GM12878 (cell line): Measurements from ENCODE around the gene UTP14A. TPM values are rescaled to one million over a fixed set of nuclear protein-coding genes. Genes with fewer than 3 reads are reported as not detected.

Source experiments
- BCL3 ChIP-seq: IDR thresholded peaks from 2 replicates; pipeline ENCODE4 v1.6.1; 2011; ENCODE audit warnings: borderline replicate concordance, low read depth, mild to moderate bottlenecking, moderate library complexity, low read length; ENCODE audit not compliant: insufficient read depth, poor library complexity, severe bottlenecking
- BCLAF1 ChIP-seq: fragments of 450-650 bp; IDR thresholded peaks from 2 replicates; pipeline ENCODE4 v1.6.1; 2017; ENCODE audit warnings: antibody characterized with exemption, mild to moderate bottlenecking, moderate library complexity
- CTCF ChIP-seq, 3 experiments: IDR thresholded peaks in 2 of 3; conservative IDR thresholded peaks in 1 of 3; 2 replicates each; pipeline ENCODE4 v1.5.1; 2011; ENCODE audit warnings: low read depth in 3 of 3, low read length in 3 of 3, mild to moderate bottlenecking in 3 of 3, control low read depth in 2 of 3, moderate library complexity in 2 of 3, inconsistent platforms in 1 of 3, mixed read lengths in 1 of 3; ENCODE audit not compliant: control insufficient read depth in 2 of 3, insufficient read depth in 1 of 3; ENCODE audit errors: extremely low read depth in 1 of 3
- CUX1 ChIP-seq: IDR thresholded peaks from 2 replicates; pipeline ENCODE4 v1.6.1; 2012; ENCODE audit warnings: improper control_type of control experiment, low read depth, low read length; ENCODE audit not compliant: insufficient replicate concordance
- GATAD2B ChIP-seq: fragments of 450-650 bp; conservative IDR thresholded peaks from 2 replicates; pipeline ENCODE4 v1.6.1; 2017; ENCODE audit warnings: low read depth, mild to moderate bottlenecking, moderate library complexity
- IKZF2 ChIP-seq, 2 experiments: fragments of 450-650 bp; IDR thresholded peaks; 2 replicates each; pipeline ENCODE4 v1.6.1; 2017; ENCODE audit warnings: mild to moderate bottlenecking in 2 of 2, moderate library complexity in 2 of 2
- LARP7 ChIP-seq: fragments of 450-650 bp; IDR thresholded peaks from 2 replicates; pipeline ENCODE4 v1.6.1; 2017; ENCODE audit warnings: mild to moderate bottlenecking
- MAX ChIP-seq: IDR thresholded peaks from 2 replicates; pipeline ENCODE4 v1.6.1; 2012; ENCODE audit warnings: low read depth, low read length, improper control_type of control experiment
- NFIC ChIP-seq: IDR thresholded peaks from 2 replicates; pipeline ENCODE4 v1.6.1; 2012; ENCODE audit warnings: low read depth, mild to moderate bottlenecking, inconsistent platforms, low read length, moderate library complexity
- NFYA ChIP-seq: IDR thresholded peaks from 2 replicates; pipeline ENCODE4 v1.6.1; 2011; ENCODE audit warnings: low read depth, mild to moderate bottlenecking, low read length, improper control_type of control experiment, borderline replicate concordance
- NR2F1 ChIP-seq: fragments of 450-650 bp; conservative IDR thresholded peaks from 2 replicates; pipeline ENCODE4 v1.6.1; 2017; ENCODE audit warnings: mild to moderate bottlenecking
- POLR2AphosphoS5 ChIP-seq: IDR thresholded peaks from 2 replicates; pipeline ENCODE4 v1.6.1; 2011; ENCODE audit warnings: mild to moderate bottlenecking, low read length, inconsistent platforms
- SIN3A ChIP-seq: IDR thresholded peaks from 2 replicates; pipeline ENCODE4 v1.6.1; 2012; ENCODE audit warnings: low read depth, low read length, improper control_type of control experiment
- STAT1 ChIP-seq: fragments of 450-650 bp; conservative IDR thresholded peaks from 2 replicates; pipeline ENCODE4 v1.6.1; 2014; ENCODE audit warnings: antibody characterized with exemption, mild to moderate bottlenecking
- ZBED1 ChIP-seq: IDR thresholded peaks from 2 replicates; pipeline ENCODE4 v1.6.1; 2016; ENCODE audit warnings: borderline replicate concordance
- polyA plus RNA-seq, 11 experiments: library from polyadenylated mRNA; depleted of rRNA in 4 of 11; unstranded in 6 of 11; stranded (reverse) in 5 of 11; fragments of >200 nt; fragmentation: Nextera tagmentation in 4 of 11; fragmentation: Illumina TruSeq in 1 of 11; extraction: Ambion mirVana in 4 of 11; extraction: Trizol in 1 of 11; gene quantifications; 1 replicate in 1 of 11; 2 replicates in 10 of 11; pipeline versions ENCODE4 v1.2.1 to v1.2.3, GENCODE V29; 2011 to 2016; ENCODE audit warnings: inconsistent platforms in 2 of 11, missing spikeins in 2 of 11, low read depth in 1 of 11
- total RNA-seq, 4 experiments: library from RNA; depleted of rRNA in 3 of 4; stranded (reverse); fragments of >200 nt in 3 of 4; fragmentation: Illumina TruSeq in 1 of 4; extraction: Trizol in 1 of 4; gene quantifications; 2 replicates each; pipeline versions ENCODE4 v1.2.1 to v1.2.3, GENCODE V29; 2013 to 2021

UTP14A gene
- total and polyA plus RNA-seq, 10 of the 15 experiments (the other 5 are each of a cell fraction or from before 2014, with no cell fraction given) = 16.9 to 49.8 (median 31.4) TPM

GRCh38 chrX:129957241-129958082, 51.5 kb downstream of the UTP14A start (continued):
- no peak for TF ChIP-seq NFYA
- TF ChIP-seq NFIC = no peak
- peak; percentile 61; the same call in 1 of the 2 replicates for TF ChIP-seq POLR2AphosphoS5
- no peak for TF ChIP-seq SIN3A
- TF ChIP-seq MAX = no peak; the same call in 1 of the 2 replicates
- TF ChIP-seq STAT1 = no peak
- TF ChIP-seq BCL3 = no peak
- no peak for TF ChIP-seq CTCF (IDR thresholded peaks at IDR 0.05 in 2 of 3, conservative IDR thresholded peaks at IDR 0.05 in 1 of 3; ENCODE audit: control insufficient read depth in 2 of 3, extremely low read depth in 1 of 3, insufficient read depth in 1 of 3, low read depth in 3 of 3, low read length in 3 of 3)
- peak; percentile 18 to 29; a peak in 1 of 4 replicates for TF ChIP-seq IKZF2 (IDR thresholded peaks at IDR 0.05)
- peak; percentile 66 for TF ChIP-seq NR2F1
- TF ChIP-seq BCLAF1 = no peak
- no peak for TF ChIP-seq CUX1
- TF ChIP-seq ZBED1 = no peak
- TF ChIP-seq LARP7 = no peak
- TF ChIP-seq GATAD2B = no peak; the same call in 1 of the 2 replicates
